Liver (tissue), 3 donors: ENCODE data around the gene EEFSEC.

Experiments
- HNF4G ChIP-seq: IDR thresholded peaks from 2 replicates; pipeline ENCODE4 v1.6.1; 2016; ENCODE audit warnings: antibody characterized with exemption
- RAD21 ChIP-seq, 2 donors: IDR thresholded peaks; 2 replicates each; pipeline ENCODE4 v1.6.1; 2016; ENCODE audit warnings: antibody characterized with exemption in 2 of 2, mild to moderate bottlenecking in 2 of 2
- YY1 ChIP-seq: IDR thresholded peaks from 2 replicates; pipeline ENCODE4 v1.6.1; 2016; ENCODE audit warnings: antibody characterized with exemption, mild to moderate bottlenecking
- TF ChIP-seq, protein P1 (sequence below): fragments of 150-350 bp; IDR thresholded peaks from 2 replicates; pipeline ENCODE4 v1.5.1; 2017; ENCODE audit warnings: improper control_type of control experiment, low read depth, low read length; ENCODE audit not compliant: missing input control
- TF ChIP-seq, protein P2 (sequence below): IDR thresholded peaks from 2 replicates; pipeline ENCODE4 v1.6.1; 2016; ENCODE audit warnings: antibody characterized with exemption
- TF ChIP-seq, protein P3 (sequence below): IDR thresholded peaks from 2 replicates; pipeline ENCODE4 v1.6.1; 2016; ENCODE audit warnings: antibody characterized with exemption, mild to moderate bottlenecking
- TF ChIP-seq, protein P4 (sequence below): IDR thresholded peaks from 2 replicates; pipeline ENCODE4 v1.6.1; 2016; ENCODE audit warnings: antibody characterized with exemption
- donor health status: healthy.
- donor health status: healthy.

DNA sequence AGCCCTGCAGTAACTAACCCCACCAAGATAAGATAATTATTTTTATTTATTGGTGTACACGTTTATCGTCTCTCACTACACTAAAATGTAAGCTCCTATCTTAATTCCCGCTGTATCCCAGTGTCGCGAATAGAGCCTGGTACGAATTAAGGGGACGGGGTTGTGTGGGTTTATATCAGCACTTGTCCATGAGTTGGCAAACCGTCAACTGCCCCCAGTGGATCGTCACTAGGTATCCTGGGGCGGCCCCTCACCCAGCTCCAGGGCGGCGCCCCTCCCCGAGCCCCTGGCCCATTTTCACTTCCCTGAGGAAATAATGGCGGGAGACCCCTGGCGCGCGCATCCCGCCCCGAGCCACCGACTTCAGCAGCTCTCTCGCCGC, 30.1 kb upstream of the EEFSEC start:
- no peak for TF ChIP-seq RAD21 (IDR thresholded peaks at IDR 0.05)
- TF ChIP-seq, protein P1, sequence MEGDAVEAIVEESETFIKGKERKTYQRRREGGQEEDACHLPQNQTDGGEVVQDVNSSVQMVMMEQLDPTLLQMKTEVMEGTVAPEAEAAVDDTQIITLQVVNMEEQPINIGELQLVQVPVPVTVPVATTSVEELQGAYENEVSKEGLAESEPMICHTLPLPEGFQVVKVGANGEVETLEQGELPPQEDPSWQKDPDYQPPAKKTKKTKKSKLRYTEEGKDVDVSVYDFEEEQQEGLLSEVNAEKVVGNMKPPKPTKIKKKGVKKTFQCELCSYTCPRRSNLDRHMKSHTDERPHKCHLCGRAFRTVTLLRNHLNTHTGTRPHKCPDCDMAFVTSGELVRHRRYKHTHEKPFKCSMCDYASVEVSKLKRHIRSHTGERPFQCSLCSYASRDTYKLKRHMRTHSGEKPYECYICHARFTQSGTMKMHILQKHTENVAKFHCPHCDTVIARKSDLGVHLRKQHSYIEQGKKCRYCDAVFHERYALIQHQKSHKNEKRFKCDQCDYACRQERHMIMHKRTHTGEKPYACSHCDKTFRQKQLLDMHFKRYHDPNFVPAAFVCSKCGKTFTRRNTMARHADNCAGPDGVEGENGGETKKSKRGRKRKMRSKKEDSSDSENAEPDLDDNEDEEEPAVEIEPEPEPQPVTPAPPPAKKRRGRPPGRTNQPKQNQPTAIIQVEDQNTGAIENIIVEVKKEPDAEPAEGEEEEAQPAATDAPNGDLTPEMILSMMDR = no peak
- TF ChIP-seq, protein P2, sequence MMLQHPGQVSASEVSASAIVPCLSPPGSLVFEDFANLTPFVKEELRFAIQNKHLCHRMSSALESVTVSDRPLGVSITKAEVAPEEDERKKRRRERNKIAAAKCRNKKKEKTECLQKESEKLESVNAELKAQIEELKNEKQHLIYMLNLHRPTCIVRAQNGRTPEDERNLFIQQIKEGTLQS = no peak
- TF ChIP-seq, protein P3, sequence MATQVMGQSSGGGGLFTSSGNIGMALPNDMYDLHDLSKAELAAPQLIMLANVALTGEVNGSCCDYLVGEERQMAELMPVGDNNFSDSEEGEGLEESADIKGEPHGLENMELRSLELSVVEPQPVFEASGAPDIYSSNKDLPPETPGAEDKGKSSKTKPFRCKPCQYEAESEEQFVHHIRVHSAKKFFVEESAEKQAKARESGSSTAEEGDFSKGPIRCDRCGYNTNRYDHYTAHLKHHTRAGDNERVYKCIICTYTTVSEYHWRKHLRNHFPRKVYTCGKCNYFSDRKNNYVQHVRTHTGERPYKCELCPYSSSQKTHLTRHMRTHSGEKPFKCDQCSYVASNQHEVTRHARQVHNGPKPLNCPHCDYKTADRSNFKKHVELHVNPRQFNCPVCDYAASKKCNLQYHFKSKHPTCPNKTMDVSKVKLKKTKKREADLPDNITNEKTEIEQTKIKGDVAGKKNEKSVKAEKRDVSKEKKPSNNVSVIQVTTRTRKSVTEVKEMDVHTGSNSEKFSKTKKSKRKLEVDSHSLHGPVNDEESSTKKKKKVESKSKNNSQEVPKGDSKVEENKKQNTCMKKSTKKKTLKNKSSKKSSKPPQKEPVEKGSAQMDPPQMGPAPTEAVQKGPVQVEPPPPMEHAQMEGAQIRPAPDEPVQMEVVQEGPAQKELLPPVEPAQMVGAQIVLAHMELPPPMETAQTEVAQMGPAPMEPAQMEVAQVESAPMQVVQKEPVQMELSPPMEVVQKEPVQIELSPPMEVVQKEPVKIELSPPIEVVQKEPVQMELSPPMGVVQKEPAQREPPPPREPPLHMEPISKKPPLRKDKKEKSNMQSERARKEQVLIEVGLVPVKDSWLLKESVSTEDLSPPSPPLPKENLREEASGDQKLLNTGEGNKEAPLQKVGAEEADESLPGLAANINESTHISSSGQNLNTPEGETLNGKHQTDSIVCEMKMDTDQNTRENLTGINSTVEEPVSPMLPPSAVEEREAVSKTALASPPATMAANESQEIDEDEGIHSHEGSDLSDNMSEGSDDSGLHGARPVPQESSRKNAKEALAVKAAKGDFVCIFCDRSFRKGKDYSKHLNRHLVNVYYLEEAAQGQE = no peak
- no peak for TF ChIP-seq HNF4G
- TF ChIP-seq YY1 = no peak
- TF ChIP-seq, protein P4, sequence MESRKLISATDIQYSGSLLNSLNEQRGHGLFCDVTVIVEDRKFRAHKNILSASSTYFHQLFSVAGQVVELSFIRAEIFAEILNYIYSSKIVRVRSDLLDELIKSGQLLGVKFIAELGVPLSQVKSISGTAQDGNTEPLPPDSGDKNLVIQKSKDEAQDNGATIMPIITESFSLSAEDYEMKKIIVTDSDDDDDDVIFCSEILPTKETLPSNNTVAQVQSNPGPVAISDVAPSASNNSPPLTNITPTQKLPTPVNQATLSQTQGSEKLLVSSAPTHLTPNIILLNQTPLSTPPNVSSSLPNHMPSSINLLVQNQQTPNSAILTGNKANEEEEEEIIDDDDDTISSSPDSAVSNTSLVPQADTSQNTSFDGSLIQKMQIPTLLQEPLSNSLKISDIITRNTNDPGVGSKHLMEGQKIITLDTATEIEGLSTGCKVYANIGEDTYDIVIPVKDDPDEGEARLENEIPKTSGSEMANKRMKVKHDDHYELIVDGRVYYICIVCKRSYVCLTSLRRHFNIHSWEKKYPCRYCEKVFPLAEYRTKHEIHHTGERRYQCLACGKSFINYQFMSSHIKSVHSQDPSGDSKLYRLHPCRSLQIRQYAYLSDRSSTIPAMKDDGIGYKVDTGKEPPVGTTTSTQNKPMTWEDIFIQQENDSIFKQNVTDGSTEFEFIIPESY = no peak
